Measurements from ENCODE around the gene LIN37. TPM values are rescaled to one million over a fixed set of nuclear protein-coding genes. Genes with fewer than 3 reads are reported as not detected.

The LIN37 gene
- total and polyA plus RNA-seq, 9 of the 15 experiments (the other 6 are each of a cell fraction or from before 2014, with no cell fraction given) = 1.2 to 12.5 (median 8.6) TPM

DNA sequence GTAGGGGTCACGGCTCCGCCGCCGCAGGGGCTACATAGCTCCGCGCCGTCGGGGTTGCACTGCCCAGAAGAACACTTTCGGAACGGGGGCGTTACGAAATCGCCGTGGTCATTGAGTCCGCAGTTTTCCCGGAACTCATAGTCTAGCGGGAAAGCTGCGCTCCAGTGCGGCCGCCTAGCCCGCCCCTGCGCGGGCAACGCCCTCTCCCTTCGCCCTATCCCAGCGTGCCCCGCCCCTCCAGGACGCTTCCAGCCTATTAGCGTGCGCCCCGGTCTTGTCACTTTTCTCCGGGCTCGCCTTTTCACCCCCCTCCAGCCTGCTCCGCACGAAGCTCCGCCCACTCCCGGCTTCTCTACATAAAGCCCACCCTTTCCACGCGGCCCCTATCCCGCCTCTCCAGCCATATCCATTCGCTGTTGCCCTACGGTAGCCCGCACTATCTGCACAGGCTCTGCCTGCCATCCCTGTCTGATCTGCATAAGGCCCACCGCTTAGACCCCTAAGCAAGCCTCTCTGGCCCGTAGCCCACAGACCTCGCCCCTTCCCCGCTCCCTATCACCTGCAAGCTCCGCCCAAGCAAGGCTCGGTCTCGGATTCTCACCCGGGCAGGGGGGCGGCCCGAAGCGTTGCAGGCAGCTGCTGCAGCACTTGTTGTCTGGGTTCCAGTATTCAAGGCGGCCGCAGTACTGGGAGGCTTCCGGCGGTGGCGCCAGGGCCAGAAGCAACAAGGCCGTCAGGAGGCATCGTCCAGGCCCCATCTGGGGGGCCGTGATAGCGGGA, 7.8 kb upstream of the LIN37 start (continued):
- TF ChIP-seq AFF1 (IDR thresholded peaks at IDR 0.05; ENCODE audit: low read depth in 1 of 2, partially characterized antibody in 2 of 2) (no peak), SP1 (CRISPR knock-in tag; IDR thresholded peaks at IDR 0.05) (peak; percentile 93), MCM2 (IDR thresholded peaks at IDR 0.05; ENCODE audit: low read depth) (no peak), ILK (tag; IDR thresholded peaks at IDR 0.05; ENCODE audit: borderline replicate concordance, low read depth) (no peak), TAL1 (IDR thresholded peaks at IDR 0.05) (peak; percentile 53), ZNF354B (CRISPR knock-in tag; IDR thresholded peaks at IDR 0.05) (no peak), MEIS2 (IDR thresholded peaks at IDR 0.05; ENCODE audit: partially characterized antibody) (peak; percentile 59), POLR3G (IDR thresholded peaks at IDR 0.05; ENCODE audit: extremely low read depth, insufficient read length, insufficient replicate concordance) (no peak), LCOR (CRISPR knock-in tag; IDR thresholded peaks at IDR 0.05) (peak; percentile 61; the same call in 1 of the 2 replicates), IFI16 (CRISPR knock-in tag; IDR thresholded peaks at IDR 0.05) (no peak), SRSF3 (IDR thresholded peaks at IDR 0.05; ENCODE audit: insufficient read depth, low read length) (no peak), PTTG1 (tag; IDR thresholded peaks at IDR 0.05; ENCODE audit: low read depth) (no peak), ZBTB49 (CRISPR knock-in tag; IDR thresholded peaks at IDR 0.05; ENCODE audit: borderline replicate concordance) (0 out of 2 replicates have a peak, but pooled peaks have one; percentile 33), FIP1L1 (IDR thresholded peaks at IDR 0.05; ENCODE audit: low read depth, low read length, poor library complexity, severe bottlenecking) (peak; percentile 43), ZNF24 (IDR thresholded peaks at IDR 0.05) (0 out of 2 replicates have a peak, but pooled peaks have one; percentile 17), ZNF507 (tag; conservative IDR thresholded peaks at IDR 0.05) (no peak), HNRNPLL (IDR thresholded peaks at IDR 0.05; ENCODE audit: low read depth, low read length, poor library complexity, severe bottlenecking) (peak; percentile 92), HCFC1 (IDR thresholded peaks at IDR 0.05; ENCODE audit: low read depth, low read length) (no peak), E2F5 (CRISPR knock-in tag; IDR thresholded peaks at IDR 0.05) (no peak)
- TF ChIP-seq, protein P1, sequence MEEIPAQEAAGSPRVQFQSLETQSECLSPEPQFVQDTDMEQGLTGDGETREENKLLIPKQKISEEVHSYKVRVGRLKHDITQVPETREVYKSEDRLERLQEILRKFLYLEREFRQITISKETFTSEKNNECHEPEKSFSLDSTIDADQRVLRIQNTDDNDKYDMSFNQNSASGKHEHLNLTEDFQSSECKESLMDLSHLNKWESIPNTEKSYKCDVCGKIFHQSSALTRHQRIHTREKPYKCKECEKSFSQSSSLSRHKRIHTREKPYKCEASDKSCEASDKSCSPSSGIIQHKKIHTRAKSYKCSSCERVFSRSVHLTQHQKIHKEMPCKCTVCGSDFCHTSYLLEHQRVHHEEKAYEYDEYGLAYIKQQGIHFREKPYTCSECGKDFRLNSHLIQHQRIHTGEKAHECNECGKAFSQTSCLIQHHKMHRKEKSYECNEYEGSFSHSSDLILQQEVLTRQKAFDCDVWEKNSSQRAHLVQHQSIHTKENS (CRISPR knock-in tag; IDR thresholded peaks at IDR 0.05) = no peak

Measured in K562 (cell line).